HG03520 (cell line): ENCODE results near the gene NEURL1.

Experiments
- ATAC-seq: cut with Tn5 transposase; IDR thresholded peaks from one replicate; pipeline ENCODE4 v1.9.1; 2021; ENCODE audit warnings: mild to moderate bottlenecking, moderate library complexity; ENCODE audit not compliant: unreplicated experiment

Gene NEURL1, protein sequence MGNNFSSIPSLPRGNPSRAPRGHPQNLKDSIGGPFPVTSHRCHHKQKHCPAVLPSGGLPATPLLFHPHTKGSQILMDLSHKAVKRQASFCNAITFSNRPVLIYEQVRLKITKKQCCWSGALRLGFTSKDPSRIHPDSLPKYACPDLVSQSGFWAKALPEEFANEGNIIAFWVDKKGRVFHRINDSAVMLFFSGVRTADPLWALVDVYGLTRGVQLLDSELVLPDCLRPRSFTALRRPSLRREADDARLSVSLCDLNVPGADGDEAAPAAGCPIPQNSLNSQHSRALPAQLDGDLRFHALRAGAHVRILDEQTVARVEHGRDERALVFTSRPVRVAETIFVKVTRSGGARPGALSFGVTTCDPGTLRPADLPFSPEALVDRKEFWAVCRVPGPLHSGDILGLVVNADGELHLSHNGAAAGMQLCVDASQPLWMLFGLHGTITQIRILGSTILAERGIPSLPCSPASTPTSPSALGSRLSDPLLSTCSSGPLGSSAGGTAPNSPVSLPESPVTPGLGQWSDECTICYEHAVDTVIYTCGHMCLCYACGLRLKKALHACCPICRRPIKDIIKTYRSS

DNA sequence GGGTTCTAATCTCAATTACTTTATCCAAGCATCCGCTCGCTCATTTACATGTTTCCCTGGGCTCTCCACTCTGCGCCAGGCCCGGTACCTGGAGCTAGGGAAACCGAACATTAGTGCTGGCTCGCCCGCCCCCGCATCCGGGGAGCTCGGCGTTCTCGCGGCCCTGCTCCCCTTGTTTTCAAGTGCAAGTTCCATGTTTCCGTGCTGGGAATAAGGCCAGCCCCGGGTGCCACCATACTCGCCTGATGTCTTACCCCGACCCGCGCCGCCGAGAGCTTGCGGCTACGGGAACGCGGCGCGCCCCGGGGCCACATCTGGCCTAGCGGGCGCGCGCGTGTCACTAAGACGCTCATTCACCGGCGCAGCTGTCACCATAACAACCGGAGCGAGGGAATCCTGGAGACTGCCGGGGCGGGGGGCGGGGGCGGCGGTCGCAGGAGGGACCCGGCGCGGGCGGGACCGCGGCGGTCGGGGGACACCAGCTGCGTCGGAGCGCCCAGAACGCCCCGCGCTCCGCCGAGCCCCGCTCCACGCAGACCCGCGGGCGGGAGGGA, at the start of gene NEURL1:
Gene NEURL1, plus strand, starts transcription at position 344 of the 554 bp plus-strand sequence. CDS start 683 bp downstream, outside the sequence.
- ATAC-seq: no peak

DNA sequence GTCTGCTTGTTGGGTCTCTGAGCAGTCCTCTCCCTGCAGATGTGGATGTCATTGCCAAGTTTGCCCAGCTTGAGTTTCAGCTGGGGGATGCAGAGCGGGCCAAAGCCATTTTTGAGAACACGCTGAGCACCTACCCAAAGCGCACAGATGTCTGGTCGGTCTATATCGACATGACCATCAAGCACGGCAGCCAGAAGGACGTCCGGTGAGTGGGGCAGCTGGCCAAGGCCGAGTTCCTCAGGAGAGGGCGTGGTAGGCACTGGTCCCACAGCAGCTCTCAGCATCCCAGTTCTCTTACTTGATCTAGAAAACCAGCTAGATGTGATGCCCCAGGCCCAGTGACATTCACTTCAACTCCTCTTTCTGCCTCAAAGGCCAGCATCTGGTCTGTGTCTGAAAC, 49.0 kb upstream of the NEURL1 start:
- ATAC-seq: no peak

DNA sequence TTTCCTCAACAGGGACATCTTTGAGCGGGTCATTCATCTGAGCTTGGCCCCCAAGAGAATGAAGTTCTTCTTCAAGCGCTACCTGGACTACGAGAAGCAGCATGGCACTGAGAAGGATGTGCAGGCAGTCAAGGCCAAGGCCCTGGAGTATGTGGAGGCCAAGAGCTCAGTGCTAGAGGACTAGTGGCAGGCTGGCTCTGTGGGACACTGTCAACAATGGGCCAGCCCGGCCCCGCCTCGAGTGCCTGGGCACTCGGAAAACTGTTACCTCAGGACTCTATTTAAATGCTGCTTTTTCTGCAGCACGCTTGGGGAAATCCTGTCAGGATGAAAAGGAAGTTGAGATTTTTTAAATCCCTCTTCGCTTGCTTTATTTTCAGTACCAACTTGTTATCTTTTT, 48.1 kb upstream of the NEURL1 start:
- ATAC-seq: no peak

DNA sequence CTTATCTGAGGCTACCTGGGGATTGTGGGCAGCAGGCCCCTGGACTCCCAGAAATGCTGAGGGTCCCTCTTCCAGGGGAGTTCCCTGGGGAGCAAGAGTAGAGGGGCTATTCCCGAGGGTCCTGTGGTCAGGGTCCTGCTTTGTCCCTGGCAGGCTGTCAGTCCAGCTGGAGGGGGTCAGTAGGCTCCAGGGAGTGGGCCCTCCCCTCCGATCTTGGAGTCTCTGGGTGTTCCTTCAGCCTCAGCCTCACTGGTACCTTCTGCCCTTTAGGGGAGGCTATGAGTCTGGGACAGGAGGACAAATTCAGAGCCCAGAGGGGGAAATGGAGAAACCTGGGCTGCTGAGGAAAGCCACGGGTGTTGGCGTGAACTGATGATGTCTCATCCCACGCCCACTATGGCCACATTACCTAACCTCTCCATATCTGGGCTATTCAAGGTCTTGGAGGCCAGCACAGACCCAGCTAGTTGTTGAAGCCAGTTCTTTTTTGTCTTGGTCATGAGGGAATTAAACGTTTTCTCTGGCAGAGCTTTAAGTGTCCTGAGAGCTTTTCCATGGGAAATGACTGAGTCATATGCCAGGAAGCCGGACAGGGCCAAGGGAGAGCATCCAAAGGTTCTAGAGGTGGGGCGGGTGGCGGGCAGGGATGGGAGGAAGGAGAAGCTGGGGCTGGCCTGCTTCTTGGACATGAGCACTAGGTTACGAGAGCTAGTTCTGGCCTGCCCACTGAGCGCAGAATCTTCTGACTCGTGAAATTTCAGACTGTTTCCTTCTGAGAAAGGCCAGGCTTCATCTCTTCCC, 47.5 kb upstream of the NEURL1 start:
- ATAC-seq: no peak

DNA sequence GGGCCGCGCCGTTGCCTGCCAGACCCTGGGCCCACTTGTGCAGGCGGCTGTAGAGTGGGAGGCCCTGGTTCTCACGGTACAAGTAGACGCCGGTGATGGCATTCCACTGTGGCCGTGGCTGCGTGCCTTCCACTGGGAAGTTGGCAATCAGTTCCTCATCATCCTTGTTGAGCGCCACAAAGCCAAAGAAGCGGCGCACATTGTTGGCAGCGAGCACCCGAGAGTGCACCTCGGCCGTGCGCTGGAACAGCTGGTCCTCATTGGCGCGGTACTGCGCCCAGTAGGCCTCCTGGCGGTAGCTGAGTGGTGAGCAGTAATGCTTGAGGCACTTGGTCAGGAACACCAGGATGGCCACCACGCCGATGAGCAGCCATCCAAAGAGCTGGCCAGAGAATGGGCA, 46.3 kb upstream of the NEURL1 start:
- no peak for ATAC-seq

DNA sequence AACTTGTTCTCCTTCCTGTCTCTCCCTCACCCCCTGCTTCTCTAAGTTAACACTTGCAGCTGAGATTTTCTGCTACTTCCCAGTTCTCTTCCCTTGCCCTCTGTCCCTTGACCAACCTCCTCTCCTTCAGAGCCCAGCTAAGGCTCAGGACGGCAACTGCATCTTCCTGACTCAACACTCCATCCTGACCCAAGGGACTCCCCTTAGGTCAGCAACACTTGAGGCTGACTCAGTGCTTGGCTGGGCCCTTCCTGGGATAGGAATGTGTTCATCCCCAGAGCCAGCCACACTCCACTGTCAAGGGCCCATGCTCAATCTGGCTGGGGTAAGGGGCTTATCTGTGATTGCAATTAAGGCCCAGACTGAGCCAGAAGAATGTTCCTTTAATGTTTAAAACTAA, 44.8 kb upstream of the NEURL1 start:
- ATAC-seq: no peak

DNA sequence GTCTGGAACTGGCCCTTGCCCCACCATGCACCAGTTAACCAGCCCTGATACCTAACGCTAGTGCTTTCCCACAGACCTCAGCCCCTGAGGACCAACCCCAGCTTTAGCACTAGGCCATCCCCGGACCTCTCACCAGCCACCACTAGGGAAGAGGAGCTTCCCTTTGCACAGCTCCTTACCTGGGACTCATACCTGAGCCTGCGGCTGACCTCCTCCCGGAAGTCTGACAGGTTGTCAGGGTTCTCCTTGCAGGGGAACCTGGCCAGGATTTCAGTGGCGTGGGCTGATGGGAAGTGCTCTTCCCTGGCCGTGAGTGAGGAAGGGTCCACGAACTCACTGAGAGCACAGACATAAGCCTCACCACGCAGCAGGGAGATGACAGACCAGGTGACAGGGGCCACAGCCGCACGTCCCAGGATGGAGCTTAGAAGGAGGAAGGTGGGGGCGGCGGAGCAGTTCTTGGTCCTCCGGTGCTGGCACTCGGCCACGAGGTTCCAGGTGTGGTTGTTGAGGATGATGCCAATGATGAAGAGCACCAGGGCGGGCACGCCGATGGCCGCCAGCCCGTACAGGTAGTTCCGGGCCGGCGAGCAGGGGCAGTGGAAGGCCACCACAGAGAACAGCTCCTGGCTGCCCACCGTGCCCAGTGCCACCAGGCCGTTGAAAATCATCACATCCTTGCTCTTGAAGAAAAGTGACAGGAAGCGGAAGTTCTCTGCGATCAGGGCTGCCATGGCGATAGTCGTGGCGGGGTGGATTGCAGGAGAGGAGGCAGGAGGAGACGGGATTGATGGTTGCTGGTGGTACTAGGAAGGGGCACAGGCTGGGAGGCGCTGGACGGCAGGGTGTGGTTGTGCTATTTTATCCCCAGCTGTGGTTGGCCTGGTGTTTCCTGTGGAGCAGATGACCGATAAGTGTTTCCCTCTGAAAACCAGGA, 44.0 kb upstream of the NEURL1 start:
- ATAC-seq: no peak

DNA sequence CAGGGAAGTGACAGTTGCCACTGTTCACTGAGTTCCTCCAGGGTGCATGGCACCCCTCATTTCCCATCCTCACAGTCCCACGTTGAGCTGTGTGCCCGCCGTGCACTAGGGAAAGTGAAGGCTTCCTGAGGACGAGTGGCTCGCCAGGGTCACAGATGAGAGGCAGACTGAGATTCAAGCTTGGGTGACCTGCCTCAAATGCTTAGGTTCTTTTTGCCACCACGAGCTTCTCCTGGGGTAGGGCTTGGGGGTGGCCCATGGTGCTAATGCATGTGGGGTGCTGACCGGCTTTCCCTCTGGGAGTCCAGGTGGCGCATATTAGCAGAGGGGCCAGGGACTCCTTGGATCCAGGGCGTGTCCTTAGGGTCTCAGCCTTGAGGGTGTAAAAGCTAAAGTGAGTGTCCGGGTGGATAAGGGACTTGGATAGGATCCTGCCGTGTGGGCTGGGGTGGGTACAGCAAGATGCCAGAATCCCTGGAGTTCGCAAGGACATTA, 43.3 kb upstream of the NEURL1 start:
- no peak for ATAC-seq

DNA sequence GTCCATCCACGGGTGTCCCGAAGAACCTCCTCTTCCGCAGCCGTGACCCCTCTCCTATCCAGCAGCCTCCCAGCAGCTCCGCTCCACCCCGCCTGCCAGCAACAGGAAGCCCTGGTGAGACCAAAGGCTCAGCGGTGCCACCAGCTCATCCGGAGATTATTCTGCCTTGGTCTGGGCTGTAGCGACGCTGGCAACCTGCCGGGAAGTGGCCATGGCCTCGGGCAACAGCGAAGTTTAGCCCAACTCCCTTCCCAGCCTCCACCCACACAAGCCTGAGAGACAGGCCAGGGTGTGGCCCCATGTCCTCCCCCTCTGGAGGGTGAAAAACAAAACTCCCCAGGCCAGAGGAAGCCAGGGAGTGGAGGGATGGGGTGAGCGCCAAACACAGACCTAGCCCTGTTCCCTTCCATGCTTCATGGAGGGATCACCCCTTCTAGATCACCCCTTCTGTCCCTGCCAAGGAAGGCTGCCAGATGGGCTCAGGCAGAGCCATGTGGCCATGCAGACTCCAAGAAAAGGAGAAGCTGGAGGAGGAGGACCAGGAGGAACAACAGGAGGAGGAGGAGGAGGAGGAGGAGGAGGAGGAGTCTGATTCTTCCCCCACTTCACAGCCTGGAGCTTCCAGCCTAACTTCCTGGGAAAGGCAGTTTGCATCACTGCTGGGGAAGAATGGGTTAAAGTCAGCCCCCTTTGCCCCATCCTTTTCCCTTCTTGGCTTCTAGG, 42.3 kb upstream of the NEURL1 start:
- ATAC-seq: no peak

DNA sequence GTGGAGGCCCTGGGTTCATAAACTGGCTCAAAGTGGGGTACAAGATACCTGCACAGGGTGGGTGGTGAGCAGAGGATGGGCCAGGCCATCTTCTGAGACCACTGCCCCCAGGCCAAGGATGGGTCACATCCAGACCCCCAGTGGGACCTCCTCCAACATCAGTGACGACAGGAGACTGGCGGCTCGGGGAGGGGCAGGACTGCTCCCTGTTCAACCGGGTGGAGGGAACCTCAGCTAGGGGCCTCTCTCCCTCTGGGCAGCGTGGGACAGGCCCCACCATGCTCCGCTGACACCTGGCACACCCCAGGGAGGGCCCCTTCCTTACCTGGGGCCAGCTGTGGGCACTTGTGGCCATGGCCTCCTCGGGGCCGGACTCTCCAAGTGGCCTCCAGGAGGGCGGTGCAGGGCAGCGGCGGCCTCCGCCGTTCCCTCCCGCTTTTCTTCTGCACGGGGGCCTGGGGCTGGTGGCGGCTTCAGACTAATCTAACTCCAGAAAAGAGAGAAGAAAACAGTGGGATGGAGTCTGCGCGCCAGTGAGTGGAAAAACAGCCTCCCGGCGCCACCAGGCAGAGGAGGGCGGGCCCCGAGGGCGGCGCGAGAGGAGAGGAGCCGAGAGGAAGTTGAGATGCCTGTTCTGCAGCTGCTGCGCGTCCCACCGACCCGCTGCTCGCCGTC, 41.5 kb upstream of the NEURL1 start, which contains the start of gene CALHM2:
Gene CALHM2, minus strand, starts transcription at position 540 of the 675 bp plus-strand sequence. CDS start 2,429 bp downstream, outside the sequence.
- peak; percentile 59 for ATAC-seq

DNA sequence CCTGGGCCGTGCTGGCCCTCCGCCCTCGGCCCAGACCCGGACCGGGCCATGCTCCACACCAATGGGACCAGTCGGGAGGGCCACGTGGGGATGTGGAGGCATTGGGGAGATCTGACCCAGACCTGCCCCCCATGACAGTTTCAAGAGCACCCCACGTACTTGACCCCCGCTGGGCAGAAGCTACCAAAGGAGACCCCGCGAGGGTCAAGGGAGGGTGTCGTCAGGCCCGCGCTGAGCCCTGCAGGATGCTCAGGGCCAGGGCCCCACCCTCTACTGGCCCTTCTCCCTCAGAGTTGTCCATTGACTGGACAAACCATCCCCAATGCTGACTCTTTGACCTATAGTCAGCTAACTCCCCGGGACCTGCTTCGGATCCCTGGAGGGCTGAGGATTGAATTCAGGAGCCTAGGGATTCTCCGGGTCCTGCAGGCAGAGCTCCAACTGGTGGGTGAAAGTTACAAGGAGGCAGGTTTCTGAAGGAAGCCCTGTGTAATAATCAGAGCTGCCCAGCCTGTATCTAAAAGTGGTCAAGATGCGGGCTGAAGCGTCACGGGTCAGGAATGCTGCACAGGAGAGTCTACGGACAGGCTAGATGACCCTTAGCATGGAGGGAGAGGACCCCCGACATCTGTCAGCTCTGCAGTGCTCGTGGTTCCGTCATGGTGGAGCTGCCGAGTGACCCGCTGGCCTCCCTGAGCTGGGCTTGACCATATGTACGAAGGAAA, 40.8 kb upstream of the NEURL1 start:
- no peak for ATAC-seq

DNA sequence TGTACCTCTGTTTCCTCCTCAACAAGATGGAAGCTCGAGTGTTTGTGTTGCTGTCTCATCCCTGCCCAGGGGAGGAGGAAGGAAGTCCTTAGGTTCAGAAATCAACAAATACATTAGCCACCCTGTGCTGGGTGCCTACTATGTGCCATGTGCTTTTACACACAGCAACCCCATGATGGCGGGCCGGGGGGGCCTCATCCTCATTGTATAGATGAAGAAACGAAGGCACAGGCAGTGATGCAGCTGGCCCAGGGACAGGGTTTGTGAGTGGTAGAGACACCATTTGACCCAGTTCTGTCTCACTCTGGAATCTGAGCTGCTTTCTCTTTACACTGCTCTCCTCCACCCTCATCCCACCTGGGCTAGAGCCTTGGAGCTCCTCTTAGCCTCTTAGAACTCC, 39.5 kb upstream of the NEURL1 start:
- ATAC-seq: no peak

DNA sequence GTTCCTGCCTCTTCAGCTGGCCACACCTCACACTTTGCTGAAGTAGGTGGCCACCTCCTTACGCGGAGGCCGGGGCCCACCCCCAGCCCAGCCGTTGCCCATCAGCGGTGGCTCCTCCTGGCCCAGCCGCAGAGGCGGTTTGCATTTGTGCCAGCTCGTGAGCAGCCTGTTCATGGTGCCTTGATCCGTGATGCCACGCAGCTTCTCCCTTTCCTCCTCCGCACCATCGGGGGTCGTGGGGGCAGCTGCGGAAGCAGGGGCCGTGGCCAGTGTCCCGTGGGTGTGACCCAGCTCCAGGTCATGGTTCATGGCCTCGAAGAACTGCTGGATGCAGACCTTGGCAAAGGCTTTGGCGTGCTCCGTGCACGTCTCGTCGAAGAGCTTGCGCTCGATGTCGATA, 38.3 kb upstream of the NEURL1 start:
- no peak for ATAC-seq

DNA sequence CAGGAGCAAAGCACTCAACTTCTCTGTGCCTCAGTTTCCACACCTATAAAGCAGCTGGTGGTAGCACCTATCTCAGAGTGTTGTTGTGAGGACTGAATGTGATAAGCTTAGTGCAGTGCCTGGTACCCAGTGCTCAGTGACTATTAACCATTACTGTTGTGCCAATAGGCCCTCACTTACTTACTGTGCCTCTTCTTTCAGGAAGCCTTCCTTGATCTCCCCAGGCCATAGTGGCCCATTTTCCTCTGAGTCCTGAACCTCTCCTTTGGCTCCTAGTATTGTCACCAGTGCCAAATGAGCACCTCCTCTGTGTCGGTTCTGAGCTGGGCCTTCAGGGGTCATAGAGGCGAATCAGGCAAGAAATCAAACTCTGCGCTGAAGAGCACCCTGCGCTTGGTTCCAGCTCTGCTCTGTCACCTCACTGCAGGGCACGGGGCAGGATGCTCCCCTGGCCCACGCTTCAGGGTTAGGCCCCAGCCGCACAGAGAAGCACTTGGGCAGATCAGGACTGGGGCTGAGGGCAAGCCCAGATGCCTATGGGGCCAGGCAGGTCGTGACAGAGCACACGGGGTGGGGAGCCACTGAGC, 37.3 kb upstream of the NEURL1 start:
- ATAC-seq: no peak

DNA sequence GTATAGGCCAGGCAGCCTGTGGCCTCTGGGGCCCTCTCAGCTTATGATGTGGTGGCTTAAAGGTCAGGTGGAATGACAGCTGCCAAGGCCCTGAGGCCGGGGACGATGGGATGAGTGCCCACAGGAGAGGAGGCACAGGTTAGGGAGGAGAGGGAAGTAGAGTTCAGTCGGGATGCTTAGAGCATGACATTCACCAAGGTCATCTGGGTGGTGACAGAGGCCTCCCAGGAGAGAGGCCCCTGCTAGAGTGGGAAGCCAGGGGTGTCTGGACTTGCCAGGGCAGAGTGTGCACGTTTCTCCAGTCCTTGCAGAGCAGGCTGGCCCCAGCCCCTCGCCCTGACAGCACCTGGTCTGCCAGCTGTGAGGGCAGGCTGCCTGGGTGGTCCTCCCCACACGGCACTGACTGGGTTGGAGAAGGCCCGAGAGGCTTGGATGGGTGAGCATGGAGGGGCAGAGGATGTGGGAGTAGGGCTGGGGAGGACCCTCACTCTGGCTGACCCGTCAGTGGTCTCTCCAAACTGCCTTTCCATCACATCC, 36.3 kb upstream of the NEURL1 start:
- ATAC-seq: no peak

DNA sequence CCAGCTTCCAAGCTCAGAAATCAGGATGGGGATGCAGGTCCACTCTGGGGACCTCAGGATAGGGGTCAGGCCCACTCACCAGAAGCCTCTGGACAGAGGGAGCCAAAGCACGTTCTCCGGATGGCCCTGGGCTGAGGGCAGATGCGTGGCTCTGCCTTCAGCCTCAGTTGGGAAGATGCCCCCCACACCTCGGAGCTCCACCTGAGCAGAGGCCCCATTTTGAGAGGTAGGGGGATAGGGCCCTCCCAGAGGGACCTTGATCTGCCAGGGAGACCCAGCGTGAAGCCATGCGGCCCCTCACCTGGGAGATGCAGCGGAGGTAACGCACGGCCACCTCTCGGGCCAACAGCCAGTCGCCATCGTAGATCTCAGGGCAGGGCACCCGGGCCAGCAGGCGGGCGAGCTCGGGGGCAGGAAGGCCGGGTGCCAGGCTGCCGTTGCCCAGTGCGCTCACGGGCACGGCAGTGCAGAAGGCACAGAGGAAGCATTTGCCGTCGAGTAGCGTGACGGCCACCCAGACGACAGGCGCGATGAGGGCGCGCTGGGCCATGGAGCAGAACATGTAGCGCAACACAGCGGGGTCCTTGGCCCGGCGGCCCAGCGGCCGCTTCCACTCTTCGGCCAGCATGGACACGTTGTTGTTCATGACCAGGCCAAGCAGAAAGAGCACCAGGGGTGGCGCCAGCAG, 35.5 kb upstream of the NEURL1 start:
- no peak for ATAC-seq

DNA sequence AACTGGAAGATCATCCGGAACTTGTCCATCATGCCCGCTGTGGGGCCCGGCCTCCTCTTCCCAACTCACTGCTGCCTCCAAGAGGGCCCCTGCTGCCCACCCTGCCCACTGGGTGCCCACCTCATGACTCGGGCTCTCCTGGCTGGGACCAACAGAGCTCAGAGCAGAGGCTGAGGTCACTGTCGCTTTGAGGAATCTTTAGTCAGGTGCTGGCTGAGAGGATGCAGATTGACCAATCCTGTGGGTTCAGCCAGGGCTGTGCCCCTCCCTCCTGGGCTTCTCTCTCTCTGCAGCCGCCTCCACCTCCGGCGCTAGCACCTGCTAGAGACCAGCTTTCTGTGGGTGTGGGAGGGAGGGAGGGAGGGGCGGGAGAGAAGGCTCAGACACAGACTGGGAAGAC, 34.8 kb upstream of the NEURL1 start, which contains the start of gene CALHM1:
Gene CALHM1, minus strand, starts transcription at position 181 of the 400 bp plus-strand sequence. Its CDS starts 149 bp downstream, at position 32.
- no peak for ATAC-seq
